Measurements from ENCODE around the gene DALRD3.

Gene DALRD3

DNA sequence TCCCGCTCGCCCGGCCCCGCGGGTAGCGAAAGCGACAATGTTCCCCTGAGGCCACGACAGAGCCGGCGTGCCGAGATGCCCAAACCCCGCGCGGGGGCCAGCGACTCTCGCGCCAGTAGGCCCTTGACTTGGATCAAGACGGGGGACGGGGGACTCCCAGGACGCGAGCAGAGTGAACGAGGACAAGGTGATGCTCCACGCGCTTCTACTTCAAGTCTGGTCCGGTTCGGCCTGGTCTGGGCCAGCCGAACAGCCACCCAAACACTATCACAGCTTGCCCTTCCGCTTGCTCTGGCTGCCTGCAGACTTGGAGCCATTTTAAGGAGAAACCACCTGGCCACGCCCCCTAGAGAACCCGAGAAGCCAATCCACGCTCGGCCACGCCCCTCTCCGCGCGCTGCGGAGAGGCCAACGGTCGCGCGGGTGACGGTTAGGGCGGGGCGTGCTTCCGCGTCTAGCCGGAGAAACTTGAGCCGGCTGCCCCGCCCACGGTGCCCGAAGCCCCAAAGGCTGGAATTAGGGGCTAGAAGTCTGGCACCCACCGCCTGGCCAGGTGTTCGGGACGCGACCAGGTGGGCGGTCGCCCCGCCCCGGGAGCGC, 2.9 kb upstream of the DALRD3 start:
- Histone ChIP-seq H3K4me3 (ENCODE audit: low read length) (peak overlapping the region; percentile 95), H3K27me3 (ENCODE audit: control insufficient read depth, insufficient read depth, low read length) (no peaks in the 10 kb centered on the region), H3K9me3 (replicated peaks; ENCODE audit: low read length) (no peaks in the 10 kb centered on the region), H3K4me2 (ENCODE audit: low read length) (peak overlapping the region; percentile 97), H3K4me1 (ENCODE audit: control insufficient read depth, insufficient read depth, low read length) (peaks cover 41% of the 10 kb centered on the region), H3K36me3 (ENCODE audit: insufficient read depth, low read length) (peaks cover 40% of the 10 kb centered on the region), H3K9ac (ENCODE audit: low read depth, low read length) (peak overlapping the region; percentile 97)

DNA sequence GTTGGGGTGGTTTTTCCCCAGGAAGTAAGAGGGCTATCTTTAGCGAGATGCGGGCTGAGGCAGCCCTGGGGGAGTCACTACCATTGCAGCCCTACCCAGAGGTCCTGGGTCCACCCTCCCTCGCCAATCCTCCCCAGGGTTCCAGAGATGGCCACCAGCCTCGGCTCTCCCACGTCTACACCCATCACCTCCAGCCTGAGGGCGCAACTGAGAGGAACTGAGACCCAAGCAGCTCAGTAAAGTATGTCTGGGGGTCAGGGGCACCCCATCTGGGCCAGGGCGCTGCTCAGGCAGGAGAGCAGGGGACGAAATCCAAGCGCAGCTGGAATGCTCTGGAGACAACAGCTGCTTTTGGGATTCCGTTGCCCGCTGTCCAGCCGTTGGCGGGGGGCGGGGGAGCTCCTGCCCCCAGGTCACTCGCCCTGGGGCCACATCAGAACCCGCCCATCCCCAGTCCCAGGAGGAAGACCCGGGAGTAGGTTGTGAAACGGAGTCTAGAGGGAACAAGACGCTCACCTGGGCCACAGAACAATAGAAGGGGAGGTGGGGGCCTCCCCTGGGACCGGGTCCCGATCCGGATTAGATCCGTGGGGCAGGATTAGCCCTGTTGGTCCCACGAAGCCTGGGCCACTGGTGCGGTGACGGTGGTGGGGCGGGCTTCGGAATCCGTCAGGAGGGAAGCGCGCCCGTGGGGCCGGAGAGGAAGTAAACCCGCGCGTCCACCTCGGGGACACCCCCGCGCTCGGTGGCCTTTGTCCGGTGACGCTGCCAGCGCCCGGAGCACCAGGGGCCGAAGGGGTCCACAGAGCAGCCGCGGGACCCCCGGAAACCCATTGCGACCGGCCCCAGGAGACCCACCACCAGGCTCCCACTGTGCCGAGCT, 2.2 kb upstream of the DALRD3 start:
- H3K4me2 ChIP-seq (ENCODE audit: low read length), result peak overlapping the region; percentile 97
- H3K27me3 ChIP-seq (ENCODE audit: control insufficient read depth, insufficient read depth, low read length), result no peaks in the 10 kb centered on the region
- H3K4me1 ChIP-seq (ENCODE audit: control insufficient read depth, insufficient read depth, low read length), result peaks cover 41% of the 10 kb centered on the region
- no peaks in the 10 kb centered on the region for H3K9me3 ChIP-seq (replicated peaks; ENCODE audit: low read length)
- H3K4me3 ChIP-seq (ENCODE audit: low read length), result peak overlapping the region; percentile 95
- peaks cover 40% of the 10 kb centered on the region for H3K36me3 ChIP-seq (ENCODE audit: insufficient read depth, low read length)
- H3K9ac ChIP-seq (ENCODE audit: low read depth, low read length), result peak overlapping the region; percentile 97

DNA sequence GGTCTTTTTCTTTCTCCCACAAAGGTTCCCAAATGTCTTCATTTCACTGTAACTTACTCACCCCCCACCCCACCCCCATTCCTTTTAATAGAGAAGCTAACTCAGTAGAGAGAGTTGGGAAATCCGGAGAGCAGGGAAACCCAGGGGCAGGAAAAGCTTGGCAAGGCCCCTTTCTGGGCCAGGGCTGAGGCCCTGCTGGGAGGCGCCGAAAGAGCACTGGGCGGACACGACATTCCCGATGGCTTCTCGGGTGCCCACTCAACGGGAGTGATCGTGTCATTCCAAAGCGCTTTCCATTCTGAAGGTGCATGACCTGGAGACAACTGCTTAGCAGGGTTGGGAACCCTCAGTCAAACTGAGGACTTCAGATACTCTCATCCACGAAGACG, 1.6 kb upstream of the DALRD3 start:
- Histone ChIP-seq H3K4me1 (ENCODE audit: control insufficient read depth, insufficient read depth, low read length) (peaks cover 35% of the 10 kb centered on the region), H3K9me3 (replicated peaks; ENCODE audit: low read length) (no peaks in the 10 kb centered on the region), H3K4me3 (ENCODE audit: low read length) (peak overlapping the region; percentile 95), H3K4me2 (ENCODE audit: low read length) (peak overlapping the region; percentile 97), H3K27me3 (ENCODE audit: control insufficient read depth, insufficient read depth, low read length) (no peaks in the 10 kb centered on the region), H3K36me3 (ENCODE audit: insufficient read depth, low read length) (peaks cover 40% of the 10 kb centered on the region), H3K9ac (ENCODE audit: low read depth, low read length) (peak overlapping the region; percentile 97)

DNA sequence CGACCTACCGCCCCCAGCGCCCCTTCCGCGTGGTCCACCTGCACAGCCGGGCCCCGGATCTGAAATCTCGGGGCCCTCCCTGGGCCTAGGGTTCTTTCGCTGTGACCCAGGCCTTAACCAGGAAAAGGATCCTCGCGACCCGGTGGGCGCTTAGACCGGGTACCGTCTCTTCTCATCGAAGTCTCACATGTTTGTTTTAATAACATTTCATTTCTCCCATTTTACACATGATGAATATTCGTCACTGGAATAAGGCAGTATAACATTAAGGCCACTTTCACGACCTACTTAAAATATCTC, 277 bp upstream of the DALRD3 start:
- peaks cover 38% of the 10 kb centered on the region for H3K4me1 ChIP-seq (ENCODE audit: control insufficient read depth, insufficient read depth, low read length)

DNA sequence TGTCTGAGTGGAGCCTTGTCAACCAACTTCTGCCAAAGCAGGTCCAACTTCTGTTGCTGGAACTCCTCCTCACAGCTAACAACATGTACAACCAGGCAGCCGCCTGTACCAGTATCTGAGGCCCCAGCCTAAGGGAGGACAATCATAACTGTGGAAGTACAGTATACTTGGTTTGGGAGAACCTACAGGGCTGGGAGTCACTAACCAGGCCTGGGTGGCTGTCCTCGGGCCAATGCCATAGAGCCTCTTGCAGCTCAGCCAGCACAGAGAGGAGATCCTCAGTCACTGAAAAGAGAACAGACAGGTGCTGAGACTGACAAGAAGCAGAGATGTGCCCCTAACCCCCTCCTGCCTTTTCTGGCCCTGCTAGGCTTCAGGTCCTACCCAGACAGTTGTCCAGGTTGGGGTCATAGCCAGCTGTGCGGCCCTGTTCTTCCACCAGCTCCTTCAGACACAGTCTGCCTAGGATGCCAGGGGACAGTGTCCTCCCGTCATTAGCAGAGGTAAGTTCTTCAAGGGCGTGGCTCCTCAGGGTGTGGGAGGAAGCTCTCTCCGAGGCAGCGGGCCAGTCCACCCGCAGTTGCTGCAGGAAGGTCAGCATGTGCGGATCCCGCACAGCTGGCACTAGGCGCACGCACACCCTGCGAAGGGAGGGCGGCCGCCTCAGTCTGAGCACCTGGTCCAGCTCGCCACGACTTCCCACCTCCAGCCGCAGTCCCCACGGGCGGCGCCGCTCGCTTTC, 980 bp downstream of the DALRD3 start:
- H3K9me3 ChIP-seq (replicated peaks; ENCODE audit: low read length), result no peaks in the 10 kb centered on the region
- H3K36me3 ChIP-seq (ENCODE audit: insufficient read depth, low read length), result peaks cover 36% of the 10 kb centered on the region
- H3K4me3 ChIP-seq (ENCODE audit: low read length), result peak overlapping the region; percentile 95
- H3K9ac ChIP-seq (ENCODE audit: low read depth, low read length), result peak overlapping the region; percentile 79
- peak overlapping the region; percentile 99 for H3K4me2 ChIP-seq (ENCODE audit: low read length)
- peaks cover 40% of the 10 kb centered on the region for H3K4me1 ChIP-seq (ENCODE audit: control insufficient read depth, insufficient read depth, low read length)
- H3K27me3 ChIP-seq (ENCODE audit: control insufficient read depth, insufficient read depth, low read length), result no peaks in the 10 kb centered on the region

More for the DNA sequence above, 277 bp upstream of the DALRD3 start:
- Histone ChIP-seq H3K9ac (ENCODE audit: low read depth, low read length) (peak overlapping the region; percentile 79), H3K27me3 (ENCODE audit: control insufficient read depth, insufficient read depth, low read length) (no peaks in the 10 kb centered on the region), H3K9me3 (replicated peaks; ENCODE audit: low read length) (no peaks in the 10 kb centered on the region), H3K4me2 (ENCODE audit: low read length) (peak overlapping the region; percentile 99), H3K4me3 (ENCODE audit: low read length) (peak overlapping the region; percentile 95), H3K36me3 (ENCODE audit: insufficient read depth, low read length) (peaks cover 40% of the 10 kb centered on the region)

DNA sequence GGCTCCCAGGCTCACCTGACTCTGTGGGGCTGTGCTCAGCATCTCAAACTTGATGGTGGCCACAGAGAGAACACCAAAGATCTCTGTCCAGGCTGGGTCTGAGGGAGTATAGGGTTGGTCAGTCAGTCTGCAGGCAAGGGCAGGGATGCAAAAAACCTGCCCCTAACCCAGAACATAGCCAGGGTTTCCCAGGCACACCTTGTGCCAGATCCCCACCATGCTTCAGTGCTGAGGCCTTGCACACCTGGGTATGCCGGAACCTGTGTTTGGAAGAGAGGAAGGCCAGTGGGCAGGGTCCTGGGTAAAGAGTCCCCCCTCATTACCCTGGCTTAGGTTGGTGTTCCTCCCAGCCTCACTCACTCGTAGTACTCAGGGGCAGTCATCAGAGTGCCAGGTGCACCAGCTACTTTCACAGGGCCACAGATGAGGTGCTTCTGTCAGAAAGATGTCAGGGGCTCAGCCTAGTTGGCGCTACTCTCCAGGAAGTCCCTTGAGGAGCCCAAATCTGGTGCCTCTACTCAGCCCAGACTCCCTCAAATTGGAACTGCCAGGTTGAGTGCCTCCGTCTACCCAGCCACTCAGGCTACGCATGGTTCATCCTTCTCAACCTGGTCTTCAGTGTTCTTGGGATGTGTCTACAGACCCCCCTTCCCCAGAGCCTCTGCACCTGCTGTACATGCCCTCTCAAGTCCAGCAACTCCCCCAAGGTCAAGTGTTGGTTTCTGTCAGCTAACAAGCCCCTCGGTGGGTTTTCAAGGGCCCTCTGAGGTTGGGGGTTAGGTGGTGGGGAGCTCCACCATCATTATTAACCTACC, 1.8 kb downstream of the DALRD3 start:
- peak overlapping the region; percentile 99 for H3K4me2 ChIP-seq (ENCODE audit: low read length)
- H3K36me3 ChIP-seq (ENCODE audit: insufficient read depth, low read length), result peaks cover 41% of the 10 kb centered on the region
- no peaks in the 10 kb centered on the region for H3K9me3 ChIP-seq (replicated peaks; ENCODE audit: low read length)
- no peak overlapping the region for H3K9ac ChIP-seq (ENCODE audit: low read depth, low read length)
- no peak overlapping the region for H3K4me3 ChIP-seq (ENCODE audit: low read length)
- no peaks in the 10 kb centered on the region for H3K27me3 ChIP-seq (ENCODE audit: control insufficient read depth, insufficient read depth, low read length)
- H3K4me1 ChIP-seq (ENCODE audit: control insufficient read depth, insufficient read depth, low read length), result peaks cover 41% of the 10 kb centered on the region

DNA sequence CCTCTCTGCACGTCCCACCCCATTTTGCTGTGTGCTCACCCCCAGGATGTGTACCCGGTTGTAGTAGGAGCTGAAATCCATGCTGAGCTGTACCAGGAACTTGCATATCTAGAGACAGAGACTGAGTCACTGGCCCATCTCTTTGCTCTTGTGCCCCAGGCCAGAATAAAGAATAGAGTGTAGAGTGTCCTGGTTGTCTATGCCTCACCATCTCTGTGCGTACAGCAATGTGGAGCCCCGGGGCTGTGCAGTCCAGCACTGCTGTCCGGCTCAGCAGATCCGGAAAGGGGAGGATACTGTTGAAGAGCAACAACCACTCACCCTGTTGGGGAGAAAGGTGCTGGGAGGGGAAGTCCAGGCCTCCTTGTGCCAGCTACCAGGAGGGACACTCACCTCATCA, 2.6 kb downstream of the DALRD3 start:
- no peak overlapping the region for H3K4me3 ChIP-seq (ENCODE audit: low read length)
- no peak overlapping the region for H3K9ac ChIP-seq (ENCODE audit: low read depth, low read length)
- no peaks in the 10 kb centered on the region for H3K9me3 ChIP-seq (replicated peaks; ENCODE audit: low read length)
- H3K4me2 ChIP-seq (ENCODE audit: low read length), result no peak overlapping the region
- peaks cover 41% of the 10 kb centered on the region for H3K4me1 ChIP-seq (ENCODE audit: control insufficient read depth, insufficient read depth, low read length)
- no peaks in the 10 kb centered on the region for H3K27me3 ChIP-seq (ENCODE audit: control insufficient read depth, insufficient read depth, low read length)
- H3K36me3 ChIP-seq (ENCODE audit: insufficient read depth, low read length), result peaks cover 45% of the 10 kb centered on the region

DNA sequence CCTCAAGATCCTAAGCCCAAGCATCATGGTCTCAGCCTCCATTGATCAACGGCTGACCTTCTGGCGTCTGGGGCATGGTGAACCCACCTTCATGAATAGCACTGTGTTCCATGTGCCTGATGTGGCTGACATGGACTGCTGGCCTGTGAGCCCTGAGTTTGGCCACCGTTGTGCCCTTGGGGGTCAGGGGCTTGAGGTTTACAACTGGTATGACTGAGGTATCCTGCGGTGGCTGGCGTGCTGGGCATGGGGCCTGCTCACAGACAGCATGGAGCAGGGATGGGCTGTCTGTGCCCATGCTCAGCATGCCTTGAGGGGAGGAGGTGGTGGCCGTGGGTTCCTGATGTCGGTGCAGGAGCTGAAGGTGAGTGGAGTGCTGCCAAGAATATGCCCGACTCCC, 3.3 kb downstream of the DALRD3 start:
- Histone ChIP-seq H3K9ac (ENCODE audit: low read depth, low read length) (no peak overlapping the region), H3K9me3 (replicated peaks; ENCODE audit: low read length) (no peaks in the 10 kb centered on the region), H3K27me3 (ENCODE audit: control insufficient read depth, insufficient read depth, low read length) (no peaks in the 10 kb centered on the region), H3K36me3 (ENCODE audit: insufficient read depth, low read length) (peaks cover 45% of the 10 kb centered on the region), H3K4me3 (ENCODE audit: low read length) (no peak overlapping the region), H3K4me1 (ENCODE audit: control insufficient read depth, insufficient read depth, low read length) (peaks cover 38% of the 10 kb centered on the region), H3K4me2 (ENCODE audit: low read length) (no peak overlapping the region)

DNA sequence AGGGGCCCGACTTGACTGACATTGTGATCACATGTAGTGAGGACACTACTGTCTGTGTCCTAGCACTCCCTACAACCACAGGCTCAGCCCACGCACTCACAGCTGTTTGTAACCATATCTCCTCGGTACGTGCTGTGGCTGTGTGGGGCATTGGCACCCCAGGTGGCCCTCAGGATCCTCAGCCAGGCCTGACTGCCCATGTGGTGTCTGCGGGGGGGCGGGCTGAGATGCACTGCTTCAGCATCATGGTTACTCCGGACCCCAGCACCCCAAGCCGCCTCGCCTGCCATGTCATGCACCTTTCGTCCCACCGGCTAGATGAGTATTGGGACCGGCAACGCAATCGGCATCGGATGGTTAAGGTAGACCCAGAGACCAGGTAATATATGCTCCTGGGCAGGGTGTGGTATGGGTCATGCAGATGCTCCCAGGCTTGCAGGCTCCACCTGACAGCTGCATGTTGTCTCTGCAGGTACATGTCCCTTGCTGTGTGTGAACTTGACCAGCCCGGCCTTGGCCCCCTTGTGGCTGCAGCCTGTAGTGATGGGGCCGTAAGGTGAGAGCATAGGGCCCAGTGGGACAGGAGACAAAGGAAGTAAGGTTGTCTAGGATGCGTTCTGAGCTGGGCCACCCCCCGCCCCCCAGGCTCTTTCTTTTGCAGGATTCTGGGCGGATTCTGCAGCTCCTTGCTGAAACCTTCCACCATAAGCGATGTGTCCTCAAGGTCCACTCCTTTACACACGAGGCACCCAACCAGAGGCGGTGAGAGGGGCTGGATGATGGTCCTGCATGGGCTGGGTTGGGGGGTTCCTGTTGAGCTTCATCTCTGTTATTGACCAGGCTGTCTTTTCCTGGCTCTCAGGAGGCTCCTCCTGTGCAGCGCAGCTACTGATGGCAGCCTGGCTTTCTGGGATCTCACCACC, 4.4 kb downstream of the DALRD3 start:
- Histone ChIP-seq H3K4me2 (ENCODE audit: low read length) (no peak overlapping the region), H3K27me3 (ENCODE audit: control insufficient read depth, insufficient read depth, low read length) (no peaks in the 10 kb centered on the region), H3K9ac (ENCODE audit: low read depth, low read length) (no peak overlapping the region), H3K4me1 (ENCODE audit: control insufficient read depth, insufficient read depth, low read length) (peaks cover 32% of the 10 kb centered on the region), H3K9me3 (replicated peaks; ENCODE audit: low read length) (no peaks in the 10 kb centered on the region), H3K36me3 (ENCODE audit: insufficient read depth, low read length) (peaks cover 48% of the 10 kb centered on the region), H3K4me3 (ENCODE audit: low read length) (no peak overlapping the region)

DNA sequence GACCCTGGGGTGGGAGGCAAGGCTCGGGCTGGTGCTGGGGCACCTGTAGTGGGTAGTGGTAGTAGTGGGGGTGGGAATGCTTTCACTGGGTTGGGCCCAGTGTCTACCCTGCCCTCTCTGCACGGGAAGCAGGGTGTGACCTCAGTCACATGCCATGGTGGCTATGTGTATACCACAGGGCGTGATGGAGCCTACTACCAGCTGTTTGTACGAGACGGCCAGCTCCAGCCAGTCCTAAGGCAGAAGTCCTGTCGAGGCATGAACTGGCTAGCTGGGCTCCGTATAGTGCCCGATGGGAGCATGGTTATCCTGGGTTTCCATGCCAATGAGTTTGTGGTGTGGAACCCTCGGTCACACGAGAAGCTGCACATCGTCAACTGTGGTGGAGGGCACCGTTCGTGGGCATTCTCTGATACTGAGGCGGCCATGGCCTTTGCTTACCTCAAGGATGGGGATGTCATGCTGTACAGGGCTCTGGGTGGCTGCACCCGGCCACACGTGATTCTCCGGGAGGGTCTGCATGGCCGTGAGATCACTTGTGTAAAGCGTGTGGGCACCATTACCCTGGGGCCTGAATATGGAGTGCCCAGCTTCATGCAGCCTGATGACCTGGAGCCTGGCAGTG, 5.2 kb downstream of the DALRD3 start:
- Histone ChIP-seq H3K27me3 (ENCODE audit: control insufficient read depth, insufficient read depth, low read length) (no peaks in the 10 kb centered on the region), H3K36me3 (ENCODE audit: insufficient read depth, low read length) (peaks cover 48% of the 10 kb centered on the region), H3K4me1 (ENCODE audit: control insufficient read depth, insufficient read depth, low read length) (peaks cover 29% of the 10 kb centered on the region), H3K9ac (ENCODE audit: low read depth, low read length) (no peak overlapping the region), H3K4me2 (ENCODE audit: low read length) (no peak overlapping the region), H3K9me3 (replicated peaks; ENCODE audit: low read length) (no peaks in the 10 kb centered on the region), H3K4me3 (ENCODE audit: low read length) (no peak overlapping the region)
